T-helper 1 cell treated with Interleukin-12 subunit alpha and Interleukin-12 subunit beta and Interleukin-4 antibody, amounts not matched to agents 30 μg/mL and 1 μg/mL, for 36 hours (primary cell): ENCODE results near the gene MT1F.
"Not testable (repeated sequence)": the region's sequence is repeated elsewhere in the genome, so short reads cannot be mapped to it uniquely, and the experiment has no call there.

Experiments
- H3K27ac Mint-ChIP-seq: one replicate; pipeline ENCODE4 v1.8.0; 2021; ENCODE audit warnings: mild to moderate bottlenecking, mixed read lengths
- H3K27me3 Mint-ChIP-seq: one replicate; pipeline ENCODE4 v1.8.0; 2021; ENCODE audit warnings: low read depth, mixed read lengths
- H3K36me3 Mint-ChIP-seq: one replicate; pipeline ENCODE4 v1.8.0; 2021; ENCODE audit warnings: low read depth, mixed read lengths
- H3K4me1 Mint-ChIP-seq: one replicate; pipeline ENCODE4 v1.8.0; 2021; ENCODE audit warnings: low read depth, mixed read lengths
- H3K4me3 Mint-ChIP-seq: one replicate; pipeline ENCODE4 v1.8.0; 2021; ENCODE audit warnings: mild to moderate bottlenecking, moderate library complexity, mixed read lengths
- H3K9me3 Mint-ChIP-seq: one replicate; pipeline ENCODE4 v1.8.0; 2021; ENCODE audit warnings: mixed read lengths

The MT1F gene

DNA sequence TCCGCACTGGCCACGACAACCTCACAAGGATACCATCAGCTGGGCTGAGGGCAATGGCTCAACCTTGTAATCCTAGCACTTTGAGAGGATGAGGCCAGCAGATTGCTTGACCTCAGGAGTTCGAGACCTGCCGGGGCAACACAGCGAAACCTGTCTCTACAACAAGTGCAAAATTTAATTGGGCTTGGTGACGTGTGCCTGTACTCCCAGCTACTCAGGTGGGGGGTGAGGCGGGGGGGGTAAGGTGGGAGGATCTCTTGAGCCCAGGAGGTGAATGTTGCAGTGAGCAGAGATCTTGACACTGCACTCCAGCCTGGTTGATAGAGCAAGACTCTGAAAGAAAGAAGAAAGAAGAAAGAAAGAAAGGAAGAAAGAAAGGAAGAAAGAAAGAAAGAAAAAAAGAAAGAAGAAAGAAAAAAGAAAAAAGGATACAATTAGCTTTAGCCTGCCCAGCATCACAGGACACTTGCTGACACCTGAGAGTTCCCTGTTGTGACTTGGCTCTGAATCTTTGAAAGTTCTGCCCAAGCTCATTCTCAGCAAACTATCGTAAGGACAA lies 37.3 kb upstream of the MT1F start:
- Mint-ChIP-seq H3K27ac (no peak overlapping the region), H3K36me3 (peaks cover 5% of the 10 kb centered on the region), H3K4me3 (no peak overlapping the region), H3K27me3 (peaks cover 15% of the 10 kb centered on the region), H3K4me1 (peaks cover 20% of the 10 kb centered on the region), H3K9me3 (no peaks in the 10 kb centered on the region)

- H3K4me3 Mint-ChIP-seq, H3K27ac Mint-ChIP-seq, H3K36me3 Mint-ChIP-seq, H3K9me3 Mint-ChIP-seq: not testable (repeated sequence)
- peaks cover 15% of the 10 kb centered on the region for H3K27me3 Mint-ChIP-seq
- H3K4me1 Mint-ChIP-seq = peaks cover 19% of the 10 kb centered on the region
These were observed 35.9 kb upstream of the MT1F start for GRCh38 chr16:56621665-56622445.

DNA sequence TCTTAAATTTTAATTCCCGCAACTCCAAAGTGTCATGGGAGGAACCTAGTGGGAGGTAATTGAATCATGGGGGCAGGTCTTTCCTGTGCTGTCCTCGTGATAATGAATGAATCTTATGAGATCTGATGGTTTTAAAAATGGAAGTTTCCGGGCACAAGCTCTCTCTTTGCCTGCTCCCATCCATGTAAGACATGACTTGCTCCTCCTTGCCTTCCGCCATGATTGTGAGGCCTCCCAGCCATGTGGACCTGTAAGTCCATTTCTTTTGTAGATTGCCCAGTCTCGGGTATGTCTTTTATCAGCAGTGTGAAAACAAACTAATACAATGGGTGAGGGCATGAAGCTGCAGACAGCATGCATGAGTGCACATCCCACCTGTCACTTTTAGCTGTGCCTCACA lies 34.6 kb upstream of the MT1F start:
- H3K4me3 Mint-ChIP-seq, H3K27ac Mint-ChIP-seq, H3K9me3 Mint-ChIP-seq, H3K36me3 Mint-ChIP-seq: not testable (repeated sequence)
- H3K4me1 Mint-ChIP-seq = peaks cover 12% of the 10 kb centered on the region
- peaks cover 15% of the 10 kb centered on the region for H3K27me3 Mint-ChIP-seq

DNA sequence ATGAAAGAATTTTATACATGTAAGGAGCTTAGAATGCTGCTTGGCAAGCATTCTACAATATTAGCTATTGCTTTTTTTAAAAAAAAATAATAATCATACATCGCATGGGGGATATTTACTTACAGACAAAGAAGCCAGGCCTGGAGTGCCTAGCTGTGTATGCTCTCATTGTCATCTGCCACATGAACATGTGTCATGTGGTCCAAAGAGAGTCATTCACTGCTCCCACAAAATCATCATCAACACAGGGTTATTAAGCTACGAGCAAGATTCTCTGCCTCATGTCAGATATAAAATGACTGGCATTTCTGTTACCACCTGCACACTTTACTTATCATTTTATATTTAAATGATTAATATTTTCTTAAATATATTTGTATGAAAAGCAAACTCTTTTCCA lies 34.1 kb upstream of the MT1F start:
- Mint-ChIP-seq H3K4me3 (no peak overlapping the region), H3K9me3 (no peaks in the 10 kb centered on the region), H3K27ac (no peak overlapping the region), H3K27me3 (peaks cover 12% of the 10 kb centered on the region), H3K4me1 (peaks cover 12% of the 10 kb centered on the region), H3K36me3 (peaks cover 5% of the 10 kb centered on the region)

DNA sequence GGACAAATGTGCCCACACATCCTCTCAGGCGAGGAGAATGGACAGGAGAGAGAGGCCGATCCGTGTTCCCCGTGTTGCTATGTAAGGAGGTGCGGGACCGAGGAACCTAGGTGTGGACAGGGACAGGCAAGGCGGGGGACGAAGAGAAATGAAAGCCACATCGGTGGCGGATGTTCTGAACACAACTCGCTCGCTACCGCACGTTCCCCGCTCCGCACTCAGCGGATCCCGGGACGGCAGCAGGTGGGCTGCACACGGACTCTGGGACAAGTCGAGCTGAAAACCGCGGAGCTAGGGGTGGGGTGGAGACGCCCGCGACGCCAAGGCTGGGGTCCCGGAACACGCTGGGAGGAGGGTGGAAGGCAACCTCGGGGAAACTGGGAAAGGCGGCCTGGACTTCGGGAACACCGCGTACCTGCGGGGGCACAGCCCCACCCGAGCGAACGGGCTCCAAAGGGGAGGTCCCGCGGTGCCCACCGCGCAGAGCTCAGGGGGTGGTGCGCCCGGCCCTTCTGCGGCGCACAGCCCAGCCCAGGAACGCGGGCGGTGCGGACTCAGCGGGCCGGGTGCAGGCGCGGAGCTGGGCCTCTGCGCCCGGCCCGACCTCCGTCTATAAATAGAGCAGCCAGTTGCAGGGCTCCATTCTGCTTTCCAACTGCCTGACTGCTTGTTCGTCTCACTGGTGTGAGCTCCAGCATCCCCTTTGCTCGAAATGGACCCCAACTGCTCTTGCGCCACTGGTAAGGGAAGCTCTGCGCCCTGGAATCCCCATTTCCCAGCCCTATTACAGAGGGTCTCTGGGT lies 32.4 kb upstream of the MT1F start, which contains the start of gene MT1E:
Gene MT1E (plus strand): TSS at position 642 of the 803 bp plus-strand sequence. CDS start 71 bp downstream, at position 713.
- peaks cover 5% of the 10 kb centered on the region for H3K36me3 Mint-ChIP-seq
- no peaks in the 10 kb centered on the region for H3K9me3 Mint-ChIP-seq
- H3K4me1 Mint-ChIP-seq = peaks cover 16% of the 10 kb centered on the region
- peak within 1 kb of the TSS; percentile 95 for H3K4me3 Mint-ChIP-seq
- peak within 1 kb of the TSS; percentile 91 for H3K27ac Mint-ChIP-seq
- peaks cover 23% of the 10 kb centered on the region for H3K27me3 Mint-ChIP-seq

DNA sequence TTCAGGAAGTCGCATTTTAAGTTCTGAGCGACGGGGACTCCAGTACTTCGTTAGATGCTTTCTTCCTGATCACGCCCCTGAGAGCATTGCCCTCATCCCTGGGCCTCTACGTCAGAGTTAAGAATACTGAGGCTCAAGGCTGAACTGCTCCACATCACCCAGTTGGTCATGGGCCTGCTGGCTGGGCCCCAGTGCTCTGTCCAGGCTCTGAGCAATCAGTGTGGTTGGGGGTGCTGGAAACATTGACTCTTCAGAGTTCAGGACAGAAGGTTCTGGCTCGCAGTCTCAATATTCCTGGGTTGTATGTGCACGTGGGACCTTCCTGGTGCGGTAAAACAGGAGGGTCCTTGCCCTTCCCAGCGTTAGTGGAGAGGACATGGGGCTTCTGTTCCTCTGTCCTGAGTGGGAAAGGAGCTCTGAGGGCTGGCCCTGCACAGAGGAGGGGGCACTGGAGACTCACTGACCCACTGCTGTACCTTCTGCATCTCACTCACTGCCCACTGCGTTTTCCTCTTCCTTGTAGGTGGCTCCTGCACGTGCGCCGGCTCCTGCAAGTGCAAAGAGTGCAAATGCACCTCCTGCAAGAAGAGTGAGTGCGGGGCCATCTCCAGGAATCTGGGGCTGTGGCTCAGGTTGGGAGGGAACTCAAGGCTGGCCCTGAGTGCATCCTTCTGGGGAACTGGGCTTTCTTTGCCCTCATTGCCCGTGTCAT lies 31.7 kb upstream of the MT1F start:
- Mint-ChIP-seq H3K27me3 (peaks cover 31% of the 10 kb centered on the region), H3K36me3 (peaks cover 5% of the 10 kb centered on the region), H3K4me3 (peak overlapping the region; percentile 95), H3K4me1 (peaks cover 15% of the 10 kb centered on the region), H3K9me3 (no peaks in the 10 kb centered on the region), H3K27ac (peak overlapping the region; percentile 91)

GRCh38 chr16:56626685-56627084 lies 31.1 kb upstream of the MT1F start:
- Mint-ChIP-seq H3K4me1 (peaks cover 15% of the 10 kb centered on the region), H3K4me3 (peak overlapping the region; percentile 95), H3K27me3 (peaks cover 37% of the 10 kb centered on the region), H3K27ac (no peak overlapping the region), H3K9me3 (no peaks in the 10 kb centered on the region), H3K36me3 (peaks cover 6% of the 10 kb centered on the region)

DNA sequence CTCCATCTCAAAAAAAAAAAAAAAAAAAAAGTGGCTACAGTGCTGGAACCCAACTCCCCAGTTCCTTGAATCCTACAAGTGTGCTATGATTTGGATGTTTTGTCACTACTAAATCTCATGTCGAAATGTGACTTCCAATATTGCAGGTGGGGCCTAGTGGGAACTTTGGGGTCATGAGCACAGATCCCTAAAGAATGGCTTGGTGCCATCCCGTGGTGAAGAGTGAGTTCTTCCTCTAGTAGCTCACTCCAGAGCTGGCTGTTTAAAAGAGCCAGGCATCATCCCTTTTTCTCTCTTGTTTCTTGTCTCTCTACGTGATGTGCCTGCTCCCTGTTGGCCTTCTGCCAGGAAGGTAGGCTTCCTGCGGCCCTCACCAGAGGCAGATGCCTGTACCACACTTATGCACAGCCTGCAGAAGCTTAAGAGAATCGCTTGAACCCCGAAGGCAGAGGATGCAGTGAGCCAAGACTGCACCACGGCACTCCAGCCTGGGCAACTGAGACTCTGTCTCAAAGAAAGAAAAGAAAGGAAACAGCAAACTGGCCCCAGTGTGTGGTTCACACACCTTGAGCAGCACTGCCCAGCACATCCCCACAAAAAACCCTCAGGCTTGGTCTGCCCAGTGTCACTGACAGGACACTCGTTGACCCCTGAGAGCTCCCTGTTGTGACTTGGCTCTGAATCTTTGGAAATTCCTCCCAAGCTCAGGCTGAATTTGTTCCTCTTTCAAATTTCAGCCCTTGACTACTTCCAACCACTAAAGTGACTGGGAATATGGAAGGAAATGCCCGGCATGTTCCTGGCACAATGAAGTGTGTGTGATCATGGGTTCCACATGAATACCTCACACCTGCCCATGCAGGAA lies 29.0 kb upstream of the MT1F start:
- H3K27ac Mint-ChIP-seq = no peak overlapping the region
- H3K9me3 Mint-ChIP-seq = no peaks in the 10 kb centered on the region
- peaks cover 7% of the 10 kb centered on the region for H3K36me3 Mint-ChIP-seq
- H3K27me3 Mint-ChIP-seq = peaks cover 50% of the 10 kb centered on the region
- H3K4me1 Mint-ChIP-seq = peaks cover 20% of the 10 kb centered on the region
- H3K4me3 Mint-ChIP-seq = no peak overlapping the region

GRCh38 chr16:56629531-56629930 lies 28.2 kb upstream of the MT1F start:
- Mint-ChIP-seq H3K36me3 (peaks cover 7% of the 10 kb centered on the region), H3K4me1 (peaks cover 18% of the 10 kb centered on the region), H3K4me3 (no peak overlapping the region), H3K9me3 (no peaks in the 10 kb centered on the region), H3K27me3 (peaks cover 58% of the 10 kb centered on the region), H3K27ac (no peak overlapping the region)

GRCh38 chr16:56630134-56630533 lies 27.6 kb upstream of the MT1F start:
- Mint-ChIP-seq H3K27ac (no peak overlapping the region), H3K36me3 (peaks cover 6% of the 10 kb centered on the region), H3K4me1 (peaks cover 19% of the 10 kb centered on the region), H3K9me3 (no peaks in the 10 kb centered on the region), H3K4me3 (no peak overlapping the region), H3K27me3 (peaks cover 61% of the 10 kb centered on the region)

GRCh38 chr16:56631197-56631596 lies 26.6 kb upstream of the MT1F start:
- Mint-ChIP-seq H3K27ac (no peak overlapping the region), H3K36me3 (peaks cover 6% of the 10 kb centered on the region), H3K4me1 (peaks cover 20% of the 10 kb centered on the region), H3K27me3 (peaks cover 70% of the 10 kb centered on the region), H3K4me3 (no peak overlapping the region), H3K9me3 (no peaks in the 10 kb centered on the region)

GRCh38 chr16:56631832-56632155 lies 26.0 kb upstream of the MT1F start:
- H3K9me3 Mint-ChIP-seq = no peaks in the 10 kb centered on the region
- peaks cover 6% of the 10 kb centered on the region for H3K36me3 Mint-ChIP-seq
- H3K4me3 Mint-ChIP-seq = peak overlapping the region; percentile 65
- H3K27me3 Mint-ChIP-seq = peaks cover 76% of the 10 kb centered on the region
- H3K27ac Mint-ChIP-seq = no peak overlapping the region
- peaks cover 20% of the 10 kb centered on the region for H3K4me1 Mint-ChIP-seq

DNA sequence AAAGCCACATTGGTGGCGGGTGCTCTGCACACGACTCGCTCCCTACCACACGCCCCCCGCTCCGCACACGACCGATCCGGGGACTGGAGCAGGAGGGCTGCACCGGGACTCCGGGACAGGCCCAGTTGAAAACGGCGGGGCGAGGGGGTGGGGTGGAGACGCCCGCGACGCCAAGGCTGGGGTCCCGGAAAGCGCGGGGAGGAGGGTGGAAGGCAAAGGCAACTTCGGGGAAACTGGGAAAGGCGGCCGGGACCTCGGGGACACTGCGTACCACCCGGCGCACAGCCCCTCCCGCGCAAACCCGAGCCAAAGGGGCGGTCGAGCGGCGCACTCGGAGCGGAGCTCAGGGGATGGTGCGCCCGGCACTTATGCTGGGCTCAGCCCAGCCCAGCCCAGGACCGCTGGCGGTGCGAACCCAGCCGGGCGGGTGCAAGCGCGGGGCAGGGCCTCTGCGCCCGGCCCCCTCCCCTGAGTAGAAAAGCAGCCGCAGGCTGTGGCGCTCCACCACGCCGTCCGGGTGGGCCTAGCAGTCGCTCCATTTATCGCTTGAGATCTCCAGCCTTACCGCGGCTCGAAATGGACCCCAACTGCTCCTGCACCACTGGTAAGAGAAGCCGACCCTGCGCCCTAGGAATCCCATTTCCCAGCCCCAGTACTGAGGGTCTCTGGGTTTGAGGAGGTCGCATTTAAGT lies 25.5 kb upstream of the MT1F start, which contains the start of gene MT1M:
Gene MT1M (plus strand): TSS at position 504 of the 692 bp plus-strand sequence. CDS start 73 bp downstream, at position 577.
- Mint-ChIP-seq H3K36me3 (peaks cover 6% of the 10 kb centered on the region), H3K27ac (no peak within 1 kb of the TSS), H3K9me3 (no peaks in the 10 kb centered on the region), H3K27me3 (peaks cover 81% of the 10 kb centered on the region), H3K4me1 (peaks cover 20% of the 10 kb centered on the region), H3K4me3 (peak within 1 kb of the TSS; percentile 65)
